Right atrium auricular region (tissue), 2 donors: ENCODE results near the gene SLC26A4. TPM values are rescaled to one million over a fixed set of nuclear protein-coding genes. Genes with fewer than 3 reads are reported as not detected.

Source experiments
- DNase-seq: peaks from one replicate; pipeline ENCODE4 v3.0.0-alpha.2; 2019; ENCODE audit warnings: low spot score
- H3K27ac ChIP-seq, 2 donors: fragments of 200-600 bp; sonication (generic); 1 replicate in 1 of 2; 2 replicates in 1 of 2; pipeline ENCODE4 v1.5.1; 2016 to 2019
- H3K27me3 ChIP-seq, 2 donors: fragments of 200-600 bp; sonication (generic); one replicate each; pipeline versions ENCODE4 v1.5.1 to v1.6.0; 2017 to 2019
- H3K36me3 ChIP-seq: fragments of 200-600 bp; sonication (generic); one replicate; pipeline ENCODE4 v1.5.1; 2016
- H3K4me1 ChIP-seq, 2 donors: fragments of 200-600 bp; sonication (generic); one replicate each; pipeline versions ENCODE4 v1.5.1 to v1.6.0; 2017 to 2019
- H3K4me3 ChIP-seq, 2 donors: fragments of 200-600 bp; sonication (generic); 1 replicate in 1 of 2; 2 replicates in 1 of 2; pipeline ENCODE4 v1.5.1; 2017 to 2019; ENCODE audit warnings: mild to moderate bottlenecking in 1 of 2, moderate library complexity in 1 of 2
- H3K9me3 ChIP-seq, 2 donors: fragments of 200-600 bp; sonication (generic); one replicate each; pipeline ENCODE4 v1.5.1; 2019
- total RNA-seq, 2 donors: library from RNA; depleted of rRNA; stranded (reverse); fragments of >200 nt; gene quantifications; one replicate each; pipeline ENCODE4 v1.1.0, GENCODE V29; 2016
- TF ChIP-seq, protein P1 (sequence below), 2 donors: fragments of 200-600 bp; sonication (generic); IDR thresholded peaks; one replicate each; pipeline ENCODE4 v1.5.1; 2019; ENCODE audit warnings: antibody characterized with exemption in 2 of 2

SLC26A4 gene
- total RNA-seq, 2 donors from 2014 or later = 0.30 to 0.51 TPM

DNA sequence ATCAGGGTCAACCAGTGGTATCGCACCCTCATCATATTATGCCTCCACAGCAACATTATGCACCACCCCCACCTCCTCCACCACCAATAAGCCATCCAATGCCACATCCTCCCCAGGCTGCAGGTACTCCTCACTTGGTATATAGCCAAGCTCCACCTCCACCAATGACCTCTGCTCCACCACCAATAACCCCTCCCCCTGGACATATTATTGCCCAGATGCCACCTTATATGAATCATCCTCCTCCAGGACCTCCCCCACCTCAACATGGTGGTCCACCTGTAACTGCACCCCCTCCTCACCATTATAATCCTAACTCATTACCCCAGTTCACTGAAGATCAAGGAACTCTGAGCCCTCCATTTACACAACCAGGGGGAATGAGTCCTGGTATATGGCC is 98.0 kb downstream of the SLC26A4 start:
- Histone ChIP-seq H3K4me3 (no peak overlapping the region), H3K9me3 (no peaks in the 10 kb centered on the region), H3K27ac (no peak overlapping the region), H3K4me1 (no peaks in the 10 kb centered on the region), H3K27me3 (no peaks in the 10 kb centered on the region), H3K36me3 (peaks cover 58% of the 10 kb centered on the region)
- no peak for DNase-seq
- TF ChIP-seq, protein P1, sequence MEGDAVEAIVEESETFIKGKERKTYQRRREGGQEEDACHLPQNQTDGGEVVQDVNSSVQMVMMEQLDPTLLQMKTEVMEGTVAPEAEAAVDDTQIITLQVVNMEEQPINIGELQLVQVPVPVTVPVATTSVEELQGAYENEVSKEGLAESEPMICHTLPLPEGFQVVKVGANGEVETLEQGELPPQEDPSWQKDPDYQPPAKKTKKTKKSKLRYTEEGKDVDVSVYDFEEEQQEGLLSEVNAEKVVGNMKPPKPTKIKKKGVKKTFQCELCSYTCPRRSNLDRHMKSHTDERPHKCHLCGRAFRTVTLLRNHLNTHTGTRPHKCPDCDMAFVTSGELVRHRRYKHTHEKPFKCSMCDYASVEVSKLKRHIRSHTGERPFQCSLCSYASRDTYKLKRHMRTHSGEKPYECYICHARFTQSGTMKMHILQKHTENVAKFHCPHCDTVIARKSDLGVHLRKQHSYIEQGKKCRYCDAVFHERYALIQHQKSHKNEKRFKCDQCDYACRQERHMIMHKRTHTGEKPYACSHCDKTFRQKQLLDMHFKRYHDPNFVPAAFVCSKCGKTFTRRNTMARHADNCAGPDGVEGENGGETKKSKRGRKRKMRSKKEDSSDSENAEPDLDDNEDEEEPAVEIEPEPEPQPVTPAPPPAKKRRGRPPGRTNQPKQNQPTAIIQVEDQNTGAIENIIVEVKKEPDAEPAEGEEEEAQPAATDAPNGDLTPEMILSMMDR (IDR thresholded peaks at IDR 0.05) = no peak

DNA sequence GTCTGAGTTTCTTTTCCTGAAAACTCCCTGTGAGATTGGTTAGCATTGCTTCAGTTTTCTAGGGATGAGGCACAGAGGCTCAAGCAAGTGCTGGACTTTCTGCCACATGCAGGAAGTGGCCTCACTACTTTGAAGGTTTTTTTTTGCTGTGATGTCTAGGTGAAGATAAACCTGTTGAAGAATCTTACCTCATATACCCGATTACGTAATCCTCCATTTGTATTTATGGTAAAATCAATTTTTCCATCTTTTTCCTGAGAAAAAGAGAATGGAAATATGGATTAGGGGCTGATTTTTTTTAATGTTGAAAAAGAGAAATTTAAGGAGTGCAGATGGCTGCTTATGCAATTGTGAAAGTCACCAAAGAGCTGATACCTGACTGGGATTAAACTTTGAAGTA is 106.8 kb downstream of the SLC26A4 start:
- no peak overlapping the region for H3K27ac ChIP-seq
- H3K9me3 ChIP-seq = no peaks in the 10 kb centered on the region
- H3K27me3 ChIP-seq = no peaks in the 10 kb centered on the region
- H3K36me3 ChIP-seq = no peaks in the 10 kb centered on the region
- H3K4me3 ChIP-seq = no peak overlapping the region
- no peak for DNase-seq
- TF ChIP-seq, protein P1 (IDR thresholded peaks at IDR 0.05) = no peak
- no peaks in the 10 kb centered on the region for H3K4me1 ChIP-seq

Other genes starting within 250 kb of the SLC26A4 start
- gene GPR22, start 190.8 kb upstream of the SLC26A4 start, total RNA-seq = 10 to 100 TPM; 21.7 to 40.6 TPM
- 10 to 100 TPM; 28.0 to 31.8 TPM for gene COG5, start 96.9 kb upstream of the SLC26A4 start, total RNA-seq
- 1 to 10 TPM; 5.0 to 7.2 TPM for gene DUS4L, start 96.9 kb upstream of the SLC26A4 start, total RNA-seq
- 100 to 1,000 TPM; 115 to 258 TPM for gene BCAP29, start 80.6 kb upstream of the SLC26A4 start, total RNA-seq
- 10 to 100 TPM; 19.3 to 31.9 TPM for gene CBLL1, start 83.3 kb downstream of the SLC26A4 start, total RNA-seq
- not detected for gene SLC26A3, start 142.4 kb downstream of the SLC26A4 start, total RNA-seq
- gene DLD, start 230.4 kb downstream of the SLC26A4 start, total RNA-seq = 100 to 1,000 TPM in 1 of 2 donors, 10 to 100 TPM in 1; 52.9 to 153 TPM